ENCODE measurements around the gene MORC1.
A peak's percentile ranks its signal among the peaks of the same experiment; 100 is the strongest.

Gene MORC1

GRCh38 chr3:109098079-109098644 lies 19.8 kb downstream of the MORC1 start:
- Mint-ChIP-seq H3K4me3 (no peak overlapping the region), H3K36me3 (ENCODE audit: low read depth) (no peaks in the 10 kb centered on the region), H3K9me3 (no peaks in the 10 kb centered on the region), H3K4me1 (peaks cover 10% of the 10 kb centered on the region), H3K27ac (no peak overlapping the region), H3K27me3 (ENCODE audit: low read depth) (no peaks in the 10 kb centered on the region)
- TF ChIP-seq, protein P1, sequence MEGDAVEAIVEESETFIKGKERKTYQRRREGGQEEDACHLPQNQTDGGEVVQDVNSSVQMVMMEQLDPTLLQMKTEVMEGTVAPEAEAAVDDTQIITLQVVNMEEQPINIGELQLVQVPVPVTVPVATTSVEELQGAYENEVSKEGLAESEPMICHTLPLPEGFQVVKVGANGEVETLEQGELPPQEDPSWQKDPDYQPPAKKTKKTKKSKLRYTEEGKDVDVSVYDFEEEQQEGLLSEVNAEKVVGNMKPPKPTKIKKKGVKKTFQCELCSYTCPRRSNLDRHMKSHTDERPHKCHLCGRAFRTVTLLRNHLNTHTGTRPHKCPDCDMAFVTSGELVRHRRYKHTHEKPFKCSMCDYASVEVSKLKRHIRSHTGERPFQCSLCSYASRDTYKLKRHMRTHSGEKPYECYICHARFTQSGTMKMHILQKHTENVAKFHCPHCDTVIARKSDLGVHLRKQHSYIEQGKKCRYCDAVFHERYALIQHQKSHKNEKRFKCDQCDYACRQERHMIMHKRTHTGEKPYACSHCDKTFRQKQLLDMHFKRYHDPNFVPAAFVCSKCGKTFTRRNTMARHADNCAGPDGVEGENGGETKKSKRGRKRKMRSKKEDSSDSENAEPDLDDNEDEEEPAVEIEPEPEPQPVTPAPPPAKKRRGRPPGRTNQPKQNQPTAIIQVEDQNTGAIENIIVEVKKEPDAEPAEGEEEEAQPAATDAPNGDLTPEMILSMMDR (IDR thresholded peaks at IDR 0.05; ENCODE audit: unreplicated experiment in 3 of 3) = peak in 2 of 3 experiments; percentile 37 to 43

GRCh38 chr3:109095166-109095565 lies 22.8 kb downstream of the MORC1 start:
- Mint-ChIP-seq H3K9me3 (no peaks in the 10 kb centered on the region), H3K36me3 (ENCODE audit: low read depth) (no peaks in the 10 kb centered on the region), H3K27ac (no peak overlapping the region), H3K4me1 (peaks cover 6% of the 10 kb centered on the region), H3K27me3 (ENCODE audit: low read depth) (no peaks in the 10 kb centered on the region), H3K4me3 (no peak overlapping the region)
- TF ChIP-seq, protein P1 (IDR thresholded peaks at IDR 0.05; ENCODE audit: unreplicated experiment in 3 of 3) = no peak

DNA sequence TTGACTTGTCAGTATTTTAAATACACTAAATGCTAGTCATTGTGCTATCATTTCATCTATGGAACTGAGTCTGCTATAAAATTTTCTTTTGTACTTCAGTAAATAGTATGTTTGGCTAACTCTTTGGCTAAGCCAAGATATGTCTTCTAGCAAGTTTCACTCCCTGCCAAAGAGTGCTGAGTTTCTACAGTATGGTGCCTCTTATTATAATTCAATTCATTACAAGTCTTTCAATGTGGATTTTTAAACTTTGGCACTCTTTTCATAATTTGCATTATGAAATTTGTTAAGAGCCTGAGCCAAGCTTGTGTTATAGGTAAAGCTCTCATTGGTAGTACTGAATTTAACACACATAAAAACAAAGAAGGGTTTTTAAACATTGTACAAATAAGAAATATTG lies 24.4 kb downstream of the MORC1 start:
- Mint-ChIP-seq H3K4me3 (no peak overlapping the region), H3K27me3 (ENCODE audit: low read depth) (no peaks in the 10 kb centered on the region), H3K27ac (peak overlapping the region in 1 of 3 experiments; percentile 27), H3K4me1 (peaks cover 6% of the 10 kb centered on the region), H3K9me3 (no peaks in the 10 kb centered on the region), H3K36me3 (ENCODE audit: low read depth) (no peaks in the 10 kb centered on the region)
- TF ChIP-seq, protein P1 (IDR thresholded peaks at IDR 0.05; ENCODE audit: unreplicated experiment in 3 of 3) = no peak

- no peaks in the 10 kb centered on the region for H3K36me3 Mint-ChIP-seq (ENCODE audit: low read depth)
- H3K4me1 Mint-ChIP-seq = peaks cover 6% of the 10 kb centered on the region
- no peaks in the 10 kb centered on the region for H3K9me3 Mint-ChIP-seq
- H3K27ac Mint-ChIP-seq = no peak overlapping the region
- no peak overlapping the region for H3K4me3 Mint-ChIP-seq
- H3K27me3 Mint-ChIP-seq (ENCODE audit: low read depth) = no peaks in the 10 kb centered on the region
- TF ChIP-seq, protein P1 (IDR thresholded peaks at IDR 0.05; ENCODE audit: unreplicated experiment in 3 of 3) = no peak
These were observed 26.1 kb downstream of the MORC1 start for GRCh38 chr3:109091846-109092245.

DNA sequence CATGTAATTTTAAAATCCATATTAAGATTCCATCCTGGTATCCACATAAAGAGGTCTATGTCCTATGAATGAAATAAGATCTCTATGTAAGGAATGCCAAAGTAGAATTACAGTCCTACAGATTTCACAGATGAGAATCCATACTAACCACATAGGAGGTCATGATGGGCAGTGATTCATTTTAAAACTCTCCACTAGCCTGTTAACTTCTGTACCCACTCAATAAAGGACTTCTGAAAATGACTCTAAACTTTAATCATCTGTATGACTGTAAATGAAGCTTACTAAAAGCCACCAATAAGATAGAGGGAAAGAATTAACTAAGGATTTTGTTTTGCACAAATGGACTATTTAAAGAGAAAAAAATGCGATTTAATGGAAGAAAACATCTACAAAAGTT lies 28.7 kb downstream of the MORC1 start:
- no peaks in the 10 kb centered on the region for H3K27me3 Mint-ChIP-seq (ENCODE audit: low read depth)
- peaks cover 7% of the 10 kb centered on the region for H3K9me3 Mint-ChIP-seq
- H3K36me3 Mint-ChIP-seq (ENCODE audit: low read depth) = no peaks in the 10 kb centered on the region
- no peak overlapping the region for H3K4me3 Mint-ChIP-seq
- H3K27ac Mint-ChIP-seq = no peak overlapping the region
- TF ChIP-seq, protein P1 (IDR thresholded peaks at IDR 0.05; ENCODE audit: unreplicated experiment in 3 of 3) = no peak
- peaks cover 6% of the 10 kb centered on the region for H3K4me1 Mint-ChIP-seq
